H9 (cell line): ENCODE data around the gene PASK. TPM values are rescaled to one million over a fixed set of nuclear protein-coding genes. Genes with fewer than 3 reads are reported as not detected.

Experiments used
- DNase-seq: peaks from one replicate; pipeline ENCODE4 v3.0.0-alpha.2; 2017
- H2AFZ ChIP-seq: one replicate; pipeline ENCODE4 v1.6.1; 2013; ENCODE audit warnings: mild to moderate bottlenecking, low read length, control low read depth, moderate library complexity
- H2AK5ac ChIP-seq: 2 replicates; pipeline ENCODE4 v1.6.1; 2013; ENCODE audit warnings: low read length, control low read depth, mixed read lengths; ENCODE audit not compliant: insufficient read length
- H2BK120ac ChIP-seq: one replicate; pipeline ENCODE4 v1.6.1; 2013; ENCODE audit warnings: low read depth, mild to moderate bottlenecking, low read length, control low read depth, inconsistent platforms; ENCODE audit not compliant: poor library complexity, severe bottlenecking
- H2BK12ac ChIP-seq: 2 replicates; pipeline ENCODE4 v1.6.1; 2013; ENCODE audit warnings: low read length, control low read depth, mixed read lengths, low read depth; ENCODE audit not compliant: insufficient read length
- H2BK15ac ChIP-seq: 2 replicates; pipeline ENCODE4 v1.6.1; 2013; ENCODE audit warnings: low read depth, low read length, control low read depth
- H2BK20ac ChIP-seq: one replicate; pipeline ENCODE4 v1.6.1; 2013; ENCODE audit warnings: low read depth, mild to moderate bottlenecking, low read length, control low read depth, inconsistent platforms; ENCODE audit not compliant: poor library complexity, severe bottlenecking
- H2BK5ac ChIP-seq: 2 replicates; pipeline ENCODE4 v1.6.1; 2013; ENCODE audit warnings: low read length, control low read depth, mixed read lengths; ENCODE audit not compliant: insufficient read length
- H3K14ac ChIP-seq: 2 replicates; pipeline ENCODE4 v1.6.1; 2013; ENCODE audit warnings: low read length, control low read depth; ENCODE audit not compliant: insufficient read depth
- H3K18ac ChIP-seq: 2 replicates; pipeline ENCODE4 v1.6.1; 2013; ENCODE audit warnings: low read depth, mild to moderate bottlenecking, mixed read lengths, low read length, control low read depth; ENCODE audit not compliant: insufficient read length
- H3K23ac ChIP-seq: 2 replicates; pipeline ENCODE4 v1.6.1; 2013; ENCODE audit warnings: low read length, control low read depth, mixed read lengths, low read depth; ENCODE audit not compliant: insufficient read length
- H3K23me2 ChIP-seq: 2 replicates; pipeline ENCODE4 v1.6.1; 2013; ENCODE audit warnings: low read depth, mild to moderate bottlenecking, mixed read lengths, low read length, control low read depth; ENCODE audit not compliant: insufficient read length, poor library complexity, severe bottlenecking
- H3K27ac ChIP-seq: 2 replicates; pipeline ENCODE4 v1.5.1; 2013; ENCODE audit warnings: low read length, control low read depth, mixed read lengths, low read depth; ENCODE audit not compliant: insufficient read length
- H3K27me3 ChIP-seq: 2 replicates; pipeline ENCODE4 v1.6.1; 2013; ENCODE audit warnings: low read length, control low read depth, inconsistent platforms; ENCODE audit not compliant: insufficient read depth
- H3K4ac ChIP-seq: 2 replicates; pipeline ENCODE4 v1.6.1; 2013; ENCODE audit warnings: low read depth, mild to moderate bottlenecking, control low read depth, inconsistent platforms, low read length, moderate library complexity
- H3K4me1 ChIP-seq: 2 replicates; pipeline ENCODE4 v1.6.1; 2013; ENCODE audit warnings: low read length, control low read depth, inconsistent platforms; ENCODE audit not compliant: insufficient read depth
- H3K4me2 ChIP-seq: 2 replicates; pipeline ENCODE4 v1.6.1; 2013; ENCODE audit warnings: low read length, control low read depth, mixed read lengths; ENCODE audit not compliant: insufficient read length, insufficient read depth
- H3K56ac ChIP-seq: 2 replicates; pipeline ENCODE4 v1.6.1; 2013; ENCODE audit warnings: low read depth, mild to moderate bottlenecking, mixed read lengths, low read length, control low read depth; ENCODE audit not compliant: insufficient read length
- H3K79me1 ChIP-seq: 2 replicates; pipeline ENCODE4 v1.6.1; 2013; ENCODE audit warnings: low read depth, mild to moderate bottlenecking, moderate library complexity, low read length, control low read depth, inconsistent platforms; ENCODE audit not compliant: insufficient read depth, poor library complexity, severe bottlenecking
- H3K79me2 ChIP-seq: 2 replicates; pipeline ENCODE4 v1.6.1; 2013; ENCODE audit warnings: low read length, control low read depth, inconsistent platforms; ENCODE audit not compliant: insufficient read depth
- H3K9ac ChIP-seq: 2 replicates; pipeline ENCODE4 v1.6.1; 2013; ENCODE audit warnings: low read length, control low read depth, mixed read lengths; ENCODE audit not compliant: insufficient read length; ENCODE audit errors: extremely low read depth
- H3K9me3 ChIP-seq: one replicate; pipeline ENCODE4 v1.6.1; 2013; ENCODE audit warnings: low read depth, low read length, inconsistent platforms; ENCODE audit not compliant: control insufficient read depth
- H3T11ph ChIP-seq: one replicate; pipeline ENCODE4 v1.6.1; 2013; ENCODE audit warnings: mild to moderate bottlenecking, low read length, control low read depth, inconsistent platforms
- H4K20me1 ChIP-seq: one replicate; pipeline ENCODE4 v1.6.1; 2013; ENCODE audit not compliant: control insufficient read depth, insufficient read length, insufficient read depth
- H4K5ac ChIP-seq: 2 replicates; pipeline ENCODE4 v1.6.1; 2013; ENCODE audit warnings: low read depth, mild to moderate bottlenecking, mixed read lengths, low read length, control low read depth; ENCODE audit not compliant: insufficient read length
- H4K8ac ChIP-seq: replicated peaks from 2 replicates; pipeline ENCODE4 v1.6.1; 2013; ENCODE audit warnings: low read length, control low read depth, mixed read lengths, low read depth; ENCODE audit not compliant: insufficient read length
- H4K91ac ChIP-seq: 2 replicates; pipeline ENCODE4 v1.6.1; 2013; ENCODE audit warnings: low read depth, mild to moderate bottlenecking, moderate library complexity, mixed read lengths, low read length, control low read depth; ENCODE audit not compliant: insufficient read length
- H3K27ac Mint-ChIP-seq, 3 experiments: 2 replicates in 2 of 3; 3 replicates in 1 of 3; pipeline ENCODE4 v1.8.0; 2020 to 2021; ENCODE audit warnings: mixed read lengths in 3 of 3, mild to moderate bottlenecking in 1 of 3, moderate library complexity in 1 of 3
- H3K27me3 Mint-ChIP-seq: 2 replicates; pipeline ENCODE4 v1.8.0; 2021; ENCODE audit warnings: low read depth, mild to moderate bottlenecking, moderate library complexity, mixed read lengths
- H3K36me3 Mint-ChIP-seq, 3 experiments: 2 replicates in 2 of 3; 3 replicates in 1 of 3; pipeline ENCODE4 v1.8.0; 2020 to 2021; ENCODE audit warnings: low read depth in 3 of 3, mixed read lengths in 3 of 3; ENCODE audit not compliant: insufficient read depth in 1 of 3
- H3K4me1 Mint-ChIP-seq, 2 experiments: 2 replicates each; pipeline ENCODE4 v1.8.0; 2020; ENCODE audit warnings: mixed read lengths in 2 of 2
- H3K4me3 Mint-ChIP-seq, 2 experiments: 2 replicates in 1 of 2; 3 replicates in 1 of 2; pipeline ENCODE4 v1.8.0; 2020 to 2021; ENCODE audit warnings: mild to moderate bottlenecking in 2 of 2, mixed read lengths in 2 of 2, moderate library complexity in 1 of 2
- H3K9me3 Mint-ChIP-seq, 2 experiments: 2 replicates in 1 of 2; 3 replicates in 1 of 2; pipeline ENCODE4 v1.8.0; 2020; ENCODE audit warnings: mild to moderate bottlenecking in 2 of 2, mixed read lengths in 2 of 2, moderate library complexity in 1 of 2
- WGBS: extraction: QIAGEN DNeasy Blood & Tissue Kit; methylation state at CpG from one replicate; pipeline ENCODE4 v1.1.7; 2013; ENCODE audit warnings: missing lambda C conversion rate, low lambda C conversion rate, mixed read lengths; ENCODE audit not compliant: insufficient read length; ENCODE audit errors: extremely low coverage; 5-methylcytosine and 5-hydroxymethylcytosine counted together
- total RNA-seq: library from RNA; stranded (reverse); gene quantifications from 2 replicates; pipeline ENCODE4 v1.2.1, GENCODE V29; 2021
- TF ChIP-seq, protein P1 (sequence below): fragments of 200-600 bp; sonication (generic); conservative IDR thresholded peaks from 3 replicates; pipeline ENCODE4 v1.8.0; 2021; ENCODE audit warnings: antibody characterized with exemption, mild to moderate bottlenecking

The PASK gene
- total RNA-seq, 1 experiment from 2014 or later = 68.0 TPM

DNA sequence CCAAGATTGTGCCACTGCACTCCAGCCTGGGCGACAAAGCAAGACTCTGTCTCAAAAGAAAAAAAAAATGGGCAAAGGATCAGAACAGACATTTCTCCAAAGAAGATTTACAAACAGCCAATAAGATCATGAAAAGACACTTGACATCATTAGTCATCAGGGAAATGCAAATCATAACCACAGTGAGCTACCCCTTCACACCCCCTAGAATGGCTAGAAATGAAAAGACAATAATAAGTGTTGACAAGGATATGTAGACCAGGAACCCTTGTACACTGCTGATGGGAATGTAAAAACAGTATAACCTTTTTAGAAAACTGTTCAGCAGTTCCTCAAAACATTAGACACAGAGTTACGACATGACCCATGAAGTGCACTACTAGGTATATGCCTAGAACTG lies 28.8 kb downstream of the PASK start:
- no peak overlapping the region for H3K9ac ChIP-seq
- H2AK5ac ChIP-seq = no peak overlapping the region
- H3K56ac ChIP-seq = no peak overlapping the region
- no peak overlapping the region for H3K4me2 ChIP-seq
- no peaks in the 10 kb centered on the region for H3K27me3 Mint-ChIP-seq
- H2BK120ac ChIP-seq = no peak overlapping the region
- H3K9me3 Mint-ChIP-seq = no peaks in the 10 kb centered on the region
- no peak overlapping the region for H2BK15ac ChIP-seq
- no peak overlapping the region for H3K23ac ChIP-seq
- TF ChIP-seq, protein P1, sequence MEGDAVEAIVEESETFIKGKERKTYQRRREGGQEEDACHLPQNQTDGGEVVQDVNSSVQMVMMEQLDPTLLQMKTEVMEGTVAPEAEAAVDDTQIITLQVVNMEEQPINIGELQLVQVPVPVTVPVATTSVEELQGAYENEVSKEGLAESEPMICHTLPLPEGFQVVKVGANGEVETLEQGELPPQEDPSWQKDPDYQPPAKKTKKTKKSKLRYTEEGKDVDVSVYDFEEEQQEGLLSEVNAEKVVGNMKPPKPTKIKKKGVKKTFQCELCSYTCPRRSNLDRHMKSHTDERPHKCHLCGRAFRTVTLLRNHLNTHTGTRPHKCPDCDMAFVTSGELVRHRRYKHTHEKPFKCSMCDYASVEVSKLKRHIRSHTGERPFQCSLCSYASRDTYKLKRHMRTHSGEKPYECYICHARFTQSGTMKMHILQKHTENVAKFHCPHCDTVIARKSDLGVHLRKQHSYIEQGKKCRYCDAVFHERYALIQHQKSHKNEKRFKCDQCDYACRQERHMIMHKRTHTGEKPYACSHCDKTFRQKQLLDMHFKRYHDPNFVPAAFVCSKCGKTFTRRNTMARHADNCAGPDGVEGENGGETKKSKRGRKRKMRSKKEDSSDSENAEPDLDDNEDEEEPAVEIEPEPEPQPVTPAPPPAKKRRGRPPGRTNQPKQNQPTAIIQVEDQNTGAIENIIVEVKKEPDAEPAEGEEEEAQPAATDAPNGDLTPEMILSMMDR = no peak
- no peaks in the 10 kb centered on the region for H4K20me1 ChIP-seq
- no peak overlapping the region for H3K27ac ChIP-seq
- no peak overlapping the region for H4K91ac ChIP-seq
- H2BK5ac ChIP-seq = no peak overlapping the region
- H3K27ac Mint-ChIP-seq = no peak overlapping the region
- H3K79me2 ChIP-seq = no peaks in the 10 kb centered on the region
- H2BK12ac ChIP-seq = no peak overlapping the region
- H2BK20ac ChIP-seq = no peak overlapping the region
- no peak for DNase-seq
- no CpG with 5 or more reads among the region's 2 CpGs for WGBS
- H3K18ac ChIP-seq = no peak overlapping the region
- H3K23me2 ChIP-seq = no peaks in the 10 kb centered on the region
- no peak overlapping the region for H3K14ac ChIP-seq
- no peak overlapping the region for H4K5ac ChIP-seq
- H3K4me1 Mint-ChIP-seq = no peaks in the 10 kb centered on the region
- H3K4me1 ChIP-seq = no peaks in the 10 kb centered on the region
- no peaks in the 10 kb centered on the region for H3K79me1 ChIP-seq
- H4K8ac ChIP-seq = no peak overlapping the region
- H3K9me3 ChIP-seq = no peaks in the 10 kb centered on the region
- peaks cover 13 to 53% (median 48%) of the 10 kb centered on the region in 3 experiments; a peak in 6 of 7 replicates for H3K36me3 Mint-ChIP-seq
- H2AFZ ChIP-seq = no peak overlapping the region
- H3K4ac ChIP-seq = no peak overlapping the region
- no peaks in the 10 kb centered on the region for H3K27me3 ChIP-seq
- H3T11ph ChIP-seq = no peak overlapping the region
- no peak overlapping the region for H3K4me3 Mint-ChIP-seq
